Measurements from ENCODE around the gene SHLD3. TPM values are rescaled to one million over a fixed set of nuclear protein-coding genes. Genes with fewer than 3 reads are reported as not detected.

Gene SHLD3
- total and polyA plus RNA-seq, 8 donors = 0.45 to 7.0 (median 2.2) TPM; not detected in 2

Small RNA genes within 50 kb of the gene (small RNA-seq; reads per million reads assigned to genes)
- gene RNU6-540P = 0 reads per million in 4 donors

Other genes with a start within 250 kb of the SHLD3 start
- gene ADAMTS6, start 143.1 kb upstream of the SHLD3 start, total RNA-seq = 10 to 100 TPM in 2 of 5 donors, 1 to 10 TPM in 1, under 1 TPM in 1, not detected in 1; 0.58 to 43.3 (median 15.0) TPM
- under 1 TPM; 0.15 to 0.25 (median 0.23) TPM for gene ADAMTS6, start 143.1 kb upstream of the SHLD3 start, polyA plus RNA-seq
- 10 to 100 TPM in 2 of 5 donors, 1 to 10 TPM in 1, under 1 TPM in 1, not detected in 1; 0.58 to 43.2 (median 13.1) TPM for gene CENPK, start 61.9 kb upstream of the SHLD3 start, total RNA-seq
- gene CENPK, start 61.9 kb upstream of the SHLD3 start, polyA plus RNA-seq = 1 to 10 TPM; 4.2 to 7.7 (median 4.3) TPM
- gene PPWD1, start 61.7 kb upstream of the SHLD3 start, total RNA-seq = 100 to 1,000 TPM in 3 of 5 donors, 10 to 100 TPM in 2; 36.6 to 159 (median 100) TPM
- 10 to 100 TPM in 2 of 3 donors, 1 to 10 TPM in 1; 9.3 to 24.4 (median 18.8) TPM for gene PPWD1, start 61.7 kb upstream of the SHLD3 start, polyA plus RNA-seq
- gene TRIM23, start 694 bp upstream of the SHLD3 start, total RNA-seq = 10 to 100 TPM in 2 of 5 donors, 1 to 10 TPM in 2, under 1 TPM in 1; 0.87 to 37.3 (median 5.3) TPM
- gene TRIM23, start 694 bp upstream of the SHLD3 start, polyA plus RNA-seq = 1 to 10 TPM; 2.4 to 3.1 (median 2.7) TPM
- gene TRAPPC13, start within 50 bp of the SHLD3 start, total RNA-seq = 10 to 100 TPM in 3 of 5 donors, 1 to 10 TPM in 2; 8.2 to 42.8 (median 20.3) TPM
- 10 to 100 TPM; 10.8 to 12.8 (median 11.8) TPM for gene TRAPPC13, start within 50 bp of the SHLD3 start, polyA plus RNA-seq
- gene SGTB, start 97.1 kb downstream of the SHLD3 start, total RNA-seq = 10 to 100 TPM in 1 of 5 donors, 1 to 10 TPM in 3, not detected in 1; 3.6 to 39.7 (median 7.5) TPM
- gene SGTB, start 97.1 kb downstream of the SHLD3 start, polyA plus RNA-seq = 1 to 10 TPM; 1.1 to 2.7 (median 1.3) TPM
- gene NLN, start 97.2 kb downstream of the SHLD3 start, total RNA-seq = 10 to 100 TPM in 3 of 5 donors, 1 to 10 TPM in 1, under 1 TPM in 1; 0.58 to 27.5 (median 13.2) TPM
- gene NLN, start 97.2 kb downstream of the SHLD3 start, polyA plus RNA-seq = 10 to 100 TPM in 1 of 3 donors, 1 to 10 TPM in 2; 2.0 to 11.5 (median 6.3) TPM